ENCODE results near the gene CSF2.

GRCh38 chr5:132076983-132077382, 3.4 kb downstream of the CSF2 start:
- TF ChIP-seq CTCF (IDR thresholded peaks at IDR 0.05): no peak
- no peak for TF ChIP-seq POLR2A (IDR thresholded peaks at IDR 0.05)
- TF ChIP-seq POLR2AphosphoS5 (IDR thresholded peaks at IDR 0.05): no peak
- no peak for TF ChIP-seq EP300 (IDR thresholded peaks at IDR 0.05)
